Small intestine (tissue), 7 donors: ENCODE measurements around the gene AATF. TPM values are rescaled to one million over a fixed set of nuclear protein-coding genes. Genes with fewer than 3 reads are reported as not detected.

Source experiments
- DNase-seq, 2 donors: peaks; one replicate each; pipeline versions ENCODE4 v3.0.0 to v3.0.0-alpha.2; 2013
- FAIRE-seq: peaks from 2 replicates; lab custom pipeline; 2012; peaks lifted over from hg19 to GRCh38; lab: Jason Lieb, UNC
- H3K27ac ChIP-seq, 3 donors: one replicate each; pipeline ENCODE4 v1.5.1; 2013; ENCODE audit warnings: low read length in 2 of 3, mild to moderate bottlenecking in 2 of 3, control low read depth in 1 of 3, inconsistent platforms in 1 of 3, low read depth in 1 of 3, moderate library complexity in 1 of 3
- H3K27me3 ChIP-seq, 3 donors: one replicate each; pipeline ENCODE4 v1.6.1; 2013; ENCODE audit warnings: low read length in 3 of 3, inconsistent platforms in 1 of 3; ENCODE audit not compliant: control insufficient read depth in 3 of 3, insufficient read depth in 3 of 3
- H3K36me3 ChIP-seq, 3 donors: one replicate each; pipeline ENCODE4 v1.6.1; 2013; ENCODE audit warnings: low read length in 3 of 3, inconsistent platforms in 1 of 3, low read depth in 1 of 3, mild to moderate bottlenecking in 1 of 3, moderate library complexity in 1 of 3; ENCODE audit not compliant: control insufficient read depth in 3 of 3, insufficient read depth in 2 of 3
- H3K4me1 ChIP-seq, 3 donors: one replicate each; pipeline ENCODE4 v1.6.1; 2013; ENCODE audit warnings: low read length in 2 of 3, inconsistent platforms in 1 of 3, low read depth in 1 of 3, mild to moderate bottlenecking in 1 of 3, moderate library complexity in 1 of 3; ENCODE audit not compliant: control insufficient read depth in 3 of 3, insufficient read depth in 2 of 3
- H3K4me3 ChIP-seq, 3 donors: one replicate each; pipeline ENCODE4 v1.5.1; 2013; ENCODE audit warnings: low read length in 3 of 3, control low read depth in 1 of 3, inconsistent platforms in 1 of 3, low read depth in 1 of 3, mild to moderate bottlenecking in 1 of 3, moderate library complexity in 1 of 3
- H3K9me3 ChIP-seq, 2 donors: one replicate each; pipeline ENCODE4 v1.6.1; 2013; ENCODE audit warnings: low read depth in 1 of 2, low read length in 1 of 2; ENCODE audit not compliant: control insufficient read depth in 2 of 2, insufficient read depth in 1 of 2
- whole genome bisulfite sequencing, 3 donors: extraction: QIAGEN DNeasy Blood & Tissue Kit; methylation state at CpG; one replicate each; pipeline ENCODE4 v1.1.7; 2013; 5-methylcytosine and 5-hydroxymethylcytosine counted together
- polyA plus RNA-seq, 4 donors: library from polyadenylated mRNA; stranded (reverse) in 3 of 4; unstranded in 1 of 4; fragments of 200-250 nt in 3 of 4; fragments of 120-200 nt in 1 of 4; gene quantifications; one replicate each; pipeline versions ENCODE4 v1.2.1 to v1.2.3, GENCODE V29; 2013
- donor health status: healthy with polysubstance abuse.
- donor health status: control.
- donor health status: control.
- donor health status: Bipolar disorder and iron deficiency.
- donor health status: healthy.

AATF gene
- polyA plus RNA-seq, 4 donors = 33.2 to 50.5 (median 36.0) TPM

- no peak for FAIRE-seq
- Histone ChIP-seq H3K36me3 (peaks cover 22 to 28% (median 28%) of the 10 kb centered on the region in 3 donors), H3K4me1 (no peaks in the 10 kb centered on the region), H3K27me3 (no peaks in the 10 kb centered on the region), H3K9me3 (no peaks in the 10 kb centered on the region), H3K4me3 (no peak overlapping the region), H3K27ac (no peak overlapping the region)
- no peak for DNase-seq
- 73 to 88% (median 77%) methylated on average over 2 of the region's 2 CpGs for WGBS, 3 donors
Observed at GRCh38 chr17:36992701-36993100, 43.9 kb downstream of the AATF start.

- H3K27me3 ChIP-seq = no peaks in the 10 kb centered on the region
- peaks cover 22 to 30% (median 24%) of the 10 kb centered on the region in 3 donors for H3K36me3 ChIP-seq
- no peaks in the 10 kb centered on the region for H3K9me3 ChIP-seq
- DNase-seq (no peak), FAIRE-seq (no peak)
- no peak overlapping the region for H3K27ac ChIP-seq
- H3K4me3 ChIP-seq = no peak overlapping the region
- H3K4me1 ChIP-seq = no peaks in the 10 kb centered on the region
Observed at GRCh38 chr17:36993227-36993626, 44.5 kb downstream of the AATF start.

GRCh38 chr17:36994438-36994837 lies 45.7 kb downstream of the AATF start:
- no peak for DNase-seq
- H3K27me3 ChIP-seq = no peaks in the 10 kb centered on the region
- 88 to 91% (median 90%) methylated on average over 3 of the region's 3 CpGs for WGBS, 3 donors
- no peaks in the 10 kb centered on the region for H3K4me1 ChIP-seq
- H3K9me3 ChIP-seq = no peaks in the 10 kb centered on the region
- H3K27ac ChIP-seq = no peak overlapping the region
- H3K36me3 ChIP-seq = peaks cover 16 to 25% (median 20%) of the 10 kb centered on the region in 3 donors
- FAIRE-seq = no peak
- H3K4me3 ChIP-seq = no peak overlapping the region

GRCh38 chr17:36999471-36999870 lies 50.7 kb downstream of the AATF start:
- H3K4me3 ChIP-seq = no peak overlapping the region
- 95 to 98% (median 96%) methylated on average over 2 of the region's 2 CpGs for WGBS, 3 donors
- no peak for DNase-seq
- H3K36me3 ChIP-seq = peaks cover 6 to 29% (median 23%) of the 10 kb centered on the region in 3 donors
- H3K9me3 ChIP-seq = peaks cover 0 to 20% of the 10 kb centered on the region in 2 donors
- H3K27me3 ChIP-seq = no peaks in the 10 kb centered on the region
- no peaks in the 10 kb centered on the region for H3K4me1 ChIP-seq
- H3K27ac ChIP-seq = no peak overlapping the region
- no peak for FAIRE-seq

GRCh38 chr17:37016780-37017179 lies 68.0 kb downstream of the AATF start:
- Histone ChIP-seq H3K36me3 (peaks cover 0 to 5% (median 0%) of the 10 kb centered on the region in 3 donors), H3K9me3 (no peaks in the 10 kb centered on the region), H3K4me3 (no peak overlapping the region), H3K4me1 (no peaks in the 10 kb centered on the region), H3K27me3 (no peaks in the 10 kb centered on the region), H3K27ac (no peak overlapping the region)
- WGBS, 3 donors = 75 to 93% (median 91%) methylated on average over 4 of the region's 4 CpGs
- DNase-seq = no peak
- no peak for FAIRE-seq

- FAIRE-seq = no peak
- no peaks in the 10 kb centered on the region for H3K27me3 ChIP-seq
Observed at GRCh38 chr17:37017404-37017803, 68.7 kb downstream of the AATF start.

GRCh38 chr17:37019117-37019740 lies 70.5 kb downstream of the AATF start:
- H3K9me3 ChIP-seq = no peaks in the 10 kb centered on the region
- FAIRE-seq (no peak), DNase-seq (no peak)
- peaks cover under 1 to 5% (median 2%) of the 10 kb centered on the region in 3 donors for H3K36me3 ChIP-seq
- no peaks in the 10 kb centered on the region for H3K4me1 ChIP-seq
- no peak overlapping the region for H3K27ac ChIP-seq
- H3K4me3 ChIP-seq = no peak overlapping the region
- H3K27me3 ChIP-seq = no peaks in the 10 kb centered on the region
- 89 to 96% (median 93%) methylated on average over 3 of the region's 3 CpGs for WGBS, 3 donors

More at GRCh38 chr17:37017404-37017803, 68.7 kb downstream of the AATF start:
- H3K36me3 ChIP-seq = peaks cover 0 to 2% (median 0%) of the 10 kb centered on the region in 3 donors
- no peak overlapping the region for H3K4me3 ChIP-seq
- H3K9me3 ChIP-seq = no peaks in the 10 kb centered on the region
- no peak for DNase-seq
- no peak overlapping the region for H3K27ac ChIP-seq
- WGBS, 3 donors = 69 to 83% (median 80%) methylated on average over 1 of the region's 1 CpG
- H3K4me1 ChIP-seq = no peaks in the 10 kb centered on the region

GRCh38 chr17:37019741-37020129 lies 71.0 kb downstream of the AATF start:
- no peak overlapping the region for H3K4me3 ChIP-seq
- FAIRE-seq (no peak), DNase-seq (no peak)
- no peaks in the 10 kb centered on the region for H3K27me3 ChIP-seq
- WGBS, 3 donors = 81 to 92% (median 92%) methylated on average over 4 of the region's 4 CpGs
- H3K36me3 ChIP-seq = peaks cover 2 to 6% (median 2%) of the 10 kb centered on the region in 3 donors
- H3K4me1 ChIP-seq = no peaks in the 10 kb centered on the region
- no peak overlapping the region for H3K27ac ChIP-seq
- no peaks in the 10 kb centered on the region for H3K9me3 ChIP-seq

GRCh38 chr17:37024181-37024637 lies 75.5 kb downstream of the AATF start:
- DNase-seq (no peak), FAIRE-seq (no peak)
- Histone ChIP-seq H3K36me3 (peaks cover 2 to 10% (median 9%) of the 10 kb centered on the region in 3 donors), H3K4me3 (no peak overlapping the region), H3K27ac (no peak overlapping the region), H3K27me3 (no peaks in the 10 kb centered on the region), H3K9me3 (no peaks in the 10 kb centered on the region), H3K4me1 (no peaks in the 10 kb centered on the region)
- 54 to 62% (median 54%) methylated on average over 3 of the region's 3 CpGs for WGBS, 3 donors
